Activated naive CD8-positive, alpha-beta T cell (primary cell): ENCODE results near the gene RNF182.

Source experiments
- H3K27ac Mint-ChIP-seq: one replicate; pipeline ENCODE4 v1.8.0; 2021; ENCODE audit warnings: mixed read lengths
- H3K27me3 Mint-ChIP-seq: one replicate; pipeline ENCODE4 v1.8.0; 2021; ENCODE audit warnings: mixed read lengths
- H3K36me3 Mint-ChIP-seq: one replicate; pipeline ENCODE4 v1.8.0; 2021; ENCODE audit warnings: mixed read lengths
- H3K4me1 Mint-ChIP-seq: one replicate; pipeline ENCODE4 v1.8.0; 2021; ENCODE audit warnings: low read depth, mixed read lengths
- H3K4me3 Mint-ChIP-seq: one replicate; pipeline ENCODE4 v1.8.0; 2021; ENCODE audit warnings: mild to moderate bottlenecking, mixed read lengths
- H3K9me3 Mint-ChIP-seq: one replicate; pipeline ENCODE4 v1.8.0; 2021; ENCODE audit warnings: low read depth, mixed read lengths

Gene RNF182

GRCh38 chr6:13911337-13911736 lies 13.4 kb upstream of the RNF182 start:
- H3K36me3 Mint-ChIP-seq = no peaks in the 10 kb centered on the region
- H3K4me3 Mint-ChIP-seq = no peak overlapping the region
- H3K27ac Mint-ChIP-seq = no peak overlapping the region
- no peaks in the 10 kb centered on the region for H3K4me1 Mint-ChIP-seq
- H3K9me3 Mint-ChIP-seq = no peaks in the 10 kb centered on the region
- H3K27me3 Mint-ChIP-seq = peaks cover 22% of the 10 kb centered on the region

GRCh38 chr6:13913226-13914001 lies 11.3 kb upstream of the RNF182 start:
- Mint-ChIP-seq H3K36me3 (no peaks in the 10 kb centered on the region), H3K27me3 (peaks cover 22% of the 10 kb centered on the region), H3K4me3 (no peak overlapping the region), H3K9me3 (no peaks in the 10 kb centered on the region), H3K27ac (no peak overlapping the region), H3K4me1 (no peaks in the 10 kb centered on the region)

DNA sequence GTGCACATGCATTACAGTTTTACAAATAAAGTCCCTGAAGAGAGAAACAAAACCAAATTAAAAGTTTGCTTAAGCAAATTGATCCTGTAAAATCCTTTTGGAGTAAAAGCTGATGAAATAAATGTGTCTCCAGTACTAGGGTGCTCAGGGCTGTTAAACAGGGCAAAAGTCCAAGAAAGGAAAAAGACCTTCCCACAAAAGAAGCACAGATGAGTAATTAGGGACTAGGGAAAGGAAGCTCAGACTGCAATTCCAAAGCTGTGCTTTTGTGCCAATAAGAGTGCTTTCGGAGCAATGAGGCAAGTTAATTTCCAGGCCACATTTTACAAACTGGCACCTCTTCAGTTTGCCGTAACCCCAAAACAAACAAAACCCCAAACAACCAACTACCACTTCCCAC lies 10.4 kb upstream of the RNF182 start:
- no peak overlapping the region for H3K27ac Mint-ChIP-seq
- H3K4me1 Mint-ChIP-seq = no peaks in the 10 kb centered on the region
- no peaks in the 10 kb centered on the region for H3K36me3 Mint-ChIP-seq
- H3K9me3 Mint-ChIP-seq = no peaks in the 10 kb centered on the region
- H3K4me3 Mint-ChIP-seq = no peak overlapping the region
- H3K27me3 Mint-ChIP-seq = peaks cover 22% of the 10 kb centered on the region

DNA sequence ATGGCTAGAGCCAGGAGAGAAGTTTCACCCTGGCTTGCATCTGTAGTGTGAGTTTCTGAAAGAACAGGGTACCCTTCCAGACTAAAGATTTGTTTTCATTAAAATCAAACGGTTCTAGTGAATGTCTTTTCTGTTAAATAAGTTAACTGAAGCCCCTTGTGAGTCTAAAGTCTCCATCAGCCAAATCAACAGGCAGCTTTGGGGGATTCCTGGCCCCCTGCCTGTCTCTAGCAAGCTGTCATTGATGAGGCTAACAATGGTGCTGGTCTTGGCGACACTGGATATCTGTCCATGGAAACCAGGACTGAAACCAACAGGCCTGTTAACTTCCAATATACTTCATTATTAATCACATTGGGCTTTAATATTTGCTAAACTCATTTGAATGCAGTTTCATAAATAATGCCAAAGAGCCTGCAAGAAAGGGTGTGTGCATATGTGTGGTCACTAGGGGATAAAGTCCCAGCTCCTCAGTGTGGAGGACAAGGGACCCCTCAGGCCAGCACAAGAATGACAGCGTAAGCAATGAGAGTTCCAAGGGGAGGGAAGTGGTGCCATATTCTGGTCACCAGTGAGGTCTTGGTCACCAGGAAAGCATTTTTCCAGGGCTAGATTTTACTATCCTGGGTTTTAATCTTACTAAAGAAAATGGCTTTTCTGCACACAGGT lies 9.1 kb upstream of the RNF182 start:
- Mint-ChIP-seq H3K36me3 (no peaks in the 10 kb centered on the region), H3K27me3 (peaks cover 20% of the 10 kb centered on the region), H3K9me3 (no peaks in the 10 kb centered on the region), H3K27ac (no peak overlapping the region), H3K4me3 (no peak overlapping the region), H3K4me1 (no peaks in the 10 kb centered on the region)

GRCh38 chr6:13916230-13916944 lies 8.4 kb upstream of the RNF182 start:
- no peak overlapping the region for H3K4me3 Mint-ChIP-seq
- no peaks in the 10 kb centered on the region for H3K36me3 Mint-ChIP-seq
- no peaks in the 10 kb centered on the region for H3K4me1 Mint-ChIP-seq
- peaks cover 22% of the 10 kb centered on the region for H3K27me3 Mint-ChIP-seq
- no peaks in the 10 kb centered on the region for H3K9me3 Mint-ChIP-seq
- no peak overlapping the region for H3K27ac Mint-ChIP-seq

DNA sequence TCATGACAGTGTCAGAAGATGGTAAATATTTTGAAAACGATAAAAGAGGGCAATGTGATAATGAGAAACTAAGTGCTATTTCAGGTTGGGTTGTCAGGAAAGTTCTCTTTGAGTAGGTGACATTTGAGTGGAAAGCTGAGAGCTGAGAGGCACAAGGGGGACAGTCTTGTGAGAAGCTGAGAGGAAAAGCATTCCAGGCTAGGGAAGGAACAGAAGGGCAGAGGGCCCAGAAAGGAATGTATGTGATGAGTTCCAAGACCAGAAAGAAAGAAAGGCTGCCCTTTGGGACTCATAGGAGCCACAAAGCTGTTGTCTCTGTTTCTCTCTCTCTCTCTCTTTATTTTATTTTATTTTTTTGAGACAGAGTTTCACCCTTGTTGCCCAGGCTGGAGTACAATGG lies 7.6 kb upstream of the RNF182 start:
- Mint-ChIP-seq H3K36me3 (no peaks in the 10 kb centered on the region), H3K4me1 (no peaks in the 10 kb centered on the region), H3K4me3 (no peak overlapping the region), H3K27me3 (peaks cover 22% of the 10 kb centered on the region), H3K9me3 (no peaks in the 10 kb centered on the region), H3K27ac (no peak overlapping the region)

DNA sequence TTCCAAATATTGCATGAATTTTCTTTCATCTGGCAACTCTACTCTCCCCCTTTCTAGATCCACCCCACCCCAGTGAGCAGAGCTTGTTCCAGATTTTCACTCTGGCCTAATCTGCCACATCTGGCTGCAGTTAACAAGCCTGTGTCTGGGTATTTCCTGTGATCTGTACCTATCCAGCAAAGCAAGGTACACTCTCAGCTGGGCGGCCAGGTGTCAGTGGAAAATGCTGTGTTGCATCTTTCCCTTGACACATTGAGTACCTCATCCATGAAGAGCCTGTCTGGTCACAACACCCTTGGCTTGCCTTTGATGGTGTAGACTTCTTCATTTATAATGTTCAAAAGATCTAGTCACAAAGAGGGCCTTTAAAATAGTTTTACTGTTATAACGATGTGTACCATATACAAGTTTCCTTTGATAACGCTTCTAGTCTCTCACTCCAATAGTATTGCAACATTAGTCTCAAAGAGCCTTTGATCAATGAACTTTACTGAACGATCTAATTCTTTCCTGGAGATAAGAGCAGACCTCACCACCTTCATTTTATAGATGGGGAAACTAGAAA lies 6.0 kb upstream of the RNF182 start:
- H3K4me1 Mint-ChIP-seq = no peaks in the 10 kb centered on the region
- H3K36me3 Mint-ChIP-seq = no peaks in the 10 kb centered on the region

GRCh38 chr6:13919861-13920260 lies 4.9 kb upstream of the RNF182 start:
- Mint-ChIP-seq H3K36me3 (peaks cover 2% of the 10 kb centered on the region), H3K4me1 (peaks cover 7% of the 10 kb centered on the region), H3K27me3 (peaks cover 27% of the 10 kb centered on the region), H3K9me3 (no peaks in the 10 kb centered on the region), H3K4me3 (no peak overlapping the region), H3K27ac (no peak overlapping the region)

More for the DNA sequence above, 6.0 kb upstream of the RNF182 start:
- Mint-ChIP-seq H3K27me3 (peaks cover 25% of the 10 kb centered on the region), H3K27ac (no peak overlapping the region), H3K9me3 (no peaks in the 10 kb centered on the region), H3K4me3 (no peak overlapping the region)

DNA sequence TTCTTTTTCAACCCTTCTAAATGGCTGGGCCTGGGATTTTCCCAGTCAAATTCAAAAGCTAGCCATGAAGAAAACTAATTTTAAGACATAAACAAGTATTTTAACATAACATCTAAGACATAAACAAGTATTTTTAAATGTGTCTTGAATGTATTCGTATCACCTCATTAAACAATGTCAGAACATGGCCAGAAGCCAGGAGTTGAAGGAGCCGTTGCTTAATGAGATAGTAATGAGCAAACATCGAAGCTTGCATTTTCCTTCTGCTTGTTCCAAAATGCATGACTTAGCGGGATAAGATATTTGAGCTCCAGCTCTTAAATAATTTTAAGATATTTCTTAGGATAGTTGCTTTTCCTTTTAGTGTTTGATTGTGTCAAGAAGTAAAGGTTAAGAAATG lies 4.2 kb upstream of the RNF182 start:
- Mint-ChIP-seq H3K27me3 (peaks cover 28% of the 10 kb centered on the region), H3K36me3 (peaks cover 2% of the 10 kb centered on the region), H3K27ac (no peak overlapping the region), H3K4me1 (peaks cover 11% of the 10 kb centered on the region), H3K4me3 (no peak overlapping the region), H3K9me3 (no peaks in the 10 kb centered on the region)

DNA sequence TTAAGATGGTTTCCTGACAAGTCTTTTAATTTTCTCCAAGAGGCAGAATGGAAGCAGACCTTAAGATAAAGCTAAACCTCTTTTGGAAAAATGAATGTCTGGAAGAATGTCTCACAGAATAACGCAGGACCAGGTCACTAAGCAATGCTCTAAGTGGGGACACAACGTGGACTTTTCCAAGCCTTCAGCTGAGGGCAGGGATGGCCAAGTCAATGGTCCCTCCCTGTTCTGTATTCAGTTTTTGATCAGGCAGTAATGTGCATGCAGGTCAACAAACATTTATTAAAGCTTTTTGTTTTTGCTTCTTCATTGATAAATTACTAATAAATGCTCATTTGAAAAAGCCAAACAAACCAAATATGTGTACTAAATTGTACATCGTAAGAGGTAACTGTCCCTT lies 2.0 kb upstream of the RNF182 start:
- Mint-ChIP-seq H3K9me3 (no peaks in the 10 kb centered on the region), H3K27ac (no peak overlapping the region), H3K4me1 (peaks cover 13% of the 10 kb centered on the region), H3K36me3 (peaks cover 2% of the 10 kb centered on the region), H3K27me3 (peaks cover 42% of the 10 kb centered on the region), H3K4me3 (no peak overlapping the region)

DNA sequence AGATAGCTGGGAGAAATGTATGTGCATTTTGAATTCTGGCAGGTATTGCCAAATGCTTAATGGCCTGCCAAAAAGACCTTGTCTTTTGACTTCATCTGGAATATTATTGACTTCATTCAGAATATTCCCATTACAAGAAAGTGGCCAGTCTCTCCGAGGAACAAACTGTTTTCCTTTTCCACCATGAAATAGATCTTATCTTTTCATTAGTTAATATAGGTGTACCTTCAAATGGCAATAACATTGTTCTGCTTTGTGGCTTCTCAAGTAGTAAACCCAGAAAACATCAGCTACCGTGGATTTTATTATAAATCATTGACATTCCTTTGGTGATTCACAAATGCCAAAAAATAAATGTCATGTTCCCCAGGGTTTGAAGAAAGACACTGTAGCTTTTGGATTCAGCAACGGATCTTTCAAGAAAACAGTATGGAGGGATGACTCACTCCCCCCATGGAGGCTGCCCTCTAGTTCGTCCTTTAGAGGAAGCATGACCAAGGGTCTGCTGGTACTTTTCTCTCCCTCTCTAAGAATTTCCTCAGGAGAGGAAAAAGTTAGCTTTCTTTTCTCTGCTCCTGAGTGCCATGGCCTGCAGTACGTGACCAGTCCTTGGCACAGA lies 1.1 kb upstream of the RNF182 start:
- Mint-ChIP-seq H3K4me3 (peak overlapping the region; percentile 86), H3K27me3 (peaks cover 44% of the 10 kb centered on the region), H3K4me1 (peaks cover 13% of the 10 kb centered on the region), H3K36me3 (peaks cover 2% of the 10 kb centered on the region), H3K27ac (no peak overlapping the region), H3K9me3 (no peaks in the 10 kb centered on the region)

- no peaks in the 10 kb centered on the region for H3K9me3 Mint-ChIP-seq
- peaks cover 13% of the 10 kb centered on the region for H3K4me1 Mint-ChIP-seq
- no peak overlapping the region for H3K27ac Mint-ChIP-seq
- peaks cover 47% of the 10 kb centered on the region for H3K27me3 Mint-ChIP-seq
- H3K4me3 Mint-ChIP-seq = peak overlapping the region; percentile 86
- peaks cover 2% of the 10 kb centered on the region for H3K36me3 Mint-ChIP-seq
These were observed 405 bp upstream of the RNF182 start for GRCh38 chr6:13924146-13924948.

- Mint-ChIP-seq H3K4me3 (no peak overlapping the region), H3K27ac (no peak overlapping the region), H3K4me1 (peaks cover 13% of the 10 kb centered on the region), H3K36me3 (peaks cover 2% of the 10 kb centered on the region), H3K9me3 (no peaks in the 10 kb centered on the region), H3K27me3 (peaks cover 58% of the 10 kb centered on the region)
These were observed 1.6 kb downstream of the RNF182 start for GRCh38 chr6:13926378-13926777.

GRCh38 chr6:13927203-13927602 lies 2.5 kb downstream of the RNF182 start:
- H3K4me3 Mint-ChIP-seq = no peak overlapping the region
- H3K27ac Mint-ChIP-seq = no peak overlapping the region
- H3K27me3 Mint-ChIP-seq = peaks cover 64% of the 10 kb centered on the region
- peaks cover 13% of the 10 kb centered on the region for H3K4me1 Mint-ChIP-seq
- H3K9me3 Mint-ChIP-seq = no peaks in the 10 kb centered on the region
- H3K36me3 Mint-ChIP-seq = peaks cover 7% of the 10 kb centered on the region
